Hair follicle dermal papilla cell (primary cell): ENCODE data around the gene PIGN. TPM values are rescaled to one million over a fixed set of nuclear protein-coding genes. Genes with fewer than 3 reads are reported as not detected.

Experiments used
- total RNA-seq: library from RNA; depleted of rRNA; stranded (reverse); fragments of >200 nt; gene quantifications from 2 replicates; pipeline ENCODE4 v1.2.3, GENCODE V29; 2012

The PIGN gene, protein sequence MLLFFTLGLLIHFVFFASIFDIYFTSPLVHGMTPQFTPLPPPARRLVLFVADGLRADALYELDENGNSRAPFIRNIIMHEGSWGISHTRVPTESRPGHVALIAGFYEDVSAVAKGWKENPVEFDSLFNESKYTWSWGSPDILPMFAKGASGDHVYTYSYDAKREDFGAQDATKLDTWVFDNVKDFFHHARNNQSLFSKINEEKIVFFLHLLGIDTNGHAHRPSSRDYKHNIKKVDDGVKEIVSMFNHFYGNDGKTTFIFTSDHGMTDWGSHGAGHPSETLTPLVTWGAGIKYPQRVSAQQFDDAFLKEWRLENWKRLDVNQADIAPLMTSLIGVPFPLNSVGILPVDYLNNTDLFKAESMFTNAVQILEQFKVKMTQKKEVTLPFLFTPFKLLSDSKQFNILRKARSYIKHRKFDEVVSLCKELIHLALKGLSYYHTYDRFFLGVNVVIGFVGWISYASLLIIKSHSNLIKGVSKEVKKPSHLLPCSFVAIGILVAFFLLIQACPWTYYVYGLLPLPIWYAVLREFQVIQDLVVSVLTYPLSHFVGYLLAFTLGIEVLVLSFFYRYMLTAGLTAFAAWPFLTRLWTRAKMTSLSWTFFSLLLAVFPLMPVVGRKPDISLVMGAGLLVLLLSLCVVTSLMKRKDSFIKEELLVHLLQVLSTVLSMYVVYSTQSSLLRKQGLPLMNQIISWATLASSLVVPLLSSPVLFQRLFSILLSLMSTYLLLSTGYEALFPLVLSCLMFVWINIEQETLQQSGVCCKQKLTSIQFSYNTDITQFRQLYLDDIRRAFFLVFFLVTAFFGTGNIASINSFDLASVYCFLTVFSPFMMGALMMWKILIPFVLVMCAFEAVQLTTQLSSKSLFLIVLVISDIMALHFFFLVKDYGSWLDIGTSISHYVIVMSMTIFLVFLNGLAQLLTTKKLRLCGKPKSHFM
- total RNA-seq: 37.9 and 41.2 TPM in 2 replicates

DNA sequence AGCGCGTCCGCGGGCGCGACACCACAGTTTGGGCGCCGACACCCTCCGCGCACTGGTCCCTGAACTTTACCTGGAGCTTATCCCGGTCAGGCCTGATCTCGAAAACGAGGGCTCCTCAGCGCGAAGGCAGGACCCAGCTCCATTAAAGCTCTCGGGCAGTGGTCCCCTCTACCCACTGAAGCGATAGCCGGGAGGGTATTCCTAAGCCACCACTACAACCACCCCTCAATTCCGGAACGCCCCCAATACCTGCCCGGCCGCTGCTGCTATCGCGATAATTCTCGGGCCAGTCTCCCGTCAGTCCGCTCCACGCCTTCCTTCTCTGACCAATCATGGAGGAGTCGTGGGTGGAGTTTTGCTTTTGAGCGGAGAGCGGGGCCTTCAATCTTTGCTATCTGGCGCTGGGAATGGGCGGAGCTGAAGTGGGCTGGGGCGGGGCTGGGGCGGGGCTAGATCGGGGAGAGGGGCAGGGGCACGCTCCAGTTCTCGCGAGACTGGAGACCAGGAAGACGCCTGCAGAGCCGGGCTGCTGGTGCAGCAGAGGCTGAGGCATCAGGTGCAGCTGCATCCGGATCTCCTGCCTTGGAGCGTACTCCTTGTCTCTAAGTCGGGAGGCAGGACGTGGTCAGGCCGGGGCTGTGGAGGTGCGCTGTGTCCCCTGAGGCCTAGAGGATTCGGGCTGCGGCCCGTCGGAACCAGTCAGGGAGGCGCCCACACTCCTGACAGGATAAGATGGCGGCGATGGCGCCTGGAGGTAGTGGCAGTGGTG is at the start of gene PIGN, which contains the start of gene RELCH:
Gene PIGN (minus strand): TSS at position 283 of the 769 bp plus-strand sequence. CDS start 25,703 bp downstream, outside the sequence.
Gene RELCH (plus strand): TSS at position 482 of the 769 bp plus-strand sequence. CDS start 251 bp downstream, at position 733.

Other genes starting within 250 kb of the PIGN start
- 38.3 and 42.0 TPM in 2 replicates for gene RELCH, start 199 bp upstream of the PIGN start, total RNA-seq
- 0.12 and 0.16 TPM in 2 replicates for gene TNFRSF11A, start 138.3 kb upstream of the PIGN start, total RNA-seq